H1 (cell line): Measurements from ENCODE around the gene KCNE5. TPM values are rescaled to one million over a fixed set of nuclear protein-coding genes. Genes with fewer than 3 reads are reported as not detected.

Experiments used
- CTCF ChIA-PET: fragments of 300-600 bp; sonication (Branson Sonifier 250); formaldehyde crosslinking; loops from one replicate; lab custom pipeline; 2021; ENCODE audit not compliant: partially characterized antibody; lab: Charles Lee
- POLR2A ChIA-PET: fragments of 300-600 bp; sonication (Branson Sonifier 250); formaldehyde crosslinking; loops from one replicate; lab custom pipeline; 2021; ENCODE audit warnings: inconsistent platforms; ENCODE audit not compliant: partially characterized antibody; lab: Charles Lee
- DNase-seq, 2 experiments: peaks; one replicate each; pipeline versions ENCODE4 v3.0.0 to v3.0.0-alpha.2; 2010 to 2022; ENCODE audit warnings: low spot score in 2 of 2, low read depth in 1 of 2, mixed read lengths in 1 of 2
- FAIRE-seq: peaks from 2 replicates; lab custom pipeline; 2011; peaks lifted over from hg19 to GRCh38; lab: Jason Lieb, UNC
- H2AFZ ChIP-seq: 2 replicates; pipeline ENCODE4 v1.8.1; 2012; ENCODE audit warnings: low read length, inconsistent platforms
- H2AK5ac ChIP-seq: 2 replicates; pipeline ENCODE4 v1.6.1; 2013; ENCODE audit warnings: low read depth, low read length
- H2BK120ac ChIP-seq: replicated peaks from 2 replicates; pipeline ENCODE3; 2013; ENCODE audit warnings: low read depth, low read length, inconsistent platforms
- H2BK12ac ChIP-seq: 2 replicates; pipeline ENCODE4 v1.6.1; 2013; ENCODE audit warnings: low read depth, low read length
- H2BK15ac ChIP-seq: 2 replicates; pipeline ENCODE4 v1.6.1; 2013; ENCODE audit warnings: low read length
- H2BK20ac ChIP-seq: 2 replicates; pipeline ENCODE4 v1.6.1; 2013; ENCODE audit warnings: low read length
- H2BK5ac ChIP-seq: 2 replicates; pipeline ENCODE4 v1.6.1; 2013; ENCODE audit warnings: low read depth, low read length
- H3K14ac ChIP-seq: 2 replicates; pipeline ENCODE4 v1.6.1; 2013; ENCODE audit warnings: inconsistent platforms; ENCODE audit not compliant: insufficient read length
- H3K18ac ChIP-seq: 2 replicates; pipeline ENCODE4 v1.6.1; 2013; ENCODE audit warnings: low read length; ENCODE audit errors: extremely low read depth
- H3K23ac ChIP-seq: 2 replicates; pipeline ENCODE4 v1.6.1; 2013; ENCODE audit warnings: inconsistent platforms; ENCODE audit not compliant: insufficient read length
- H3K23me2 ChIP-seq: 2 replicates; pipeline ENCODE4 v1.6.1; 2013; ENCODE audit warnings: low read depth, low read length
- H3K27ac ChIP-seq: 2 replicates; pipeline ENCODE4 v1.6.1; 2011; ENCODE audit warnings: low read depth, low read length, inconsistent platforms
- H3K27me3 ChIP-seq, 4 experiments: replicated peaks in 1 of 4; 1 replicate in 1 of 4; 2 replicates in 3 of 4; pipeline versions ENCODE4 v1.6.1 to v1.8.1; 2011 to 2013; ENCODE audit warnings: low read length in 3 of 4, mild to moderate bottlenecking in 3 of 4, inconsistent platforms in 2 of 4, mixed read lengths in 2 of 4, moderate library complexity in 1 of 4; ENCODE audit not compliant: control insufficient read depth in 3 of 4, insufficient read depth in 3 of 4; ENCODE audit errors: extremely low read depth in 1 of 4
- H3K36me3 ChIP-seq, 4 experiments: 2 replicates each; pipeline versions ENCODE4 v1.6.1 to v1.8.1; 2011 to 2013; ENCODE audit warnings: mild to moderate bottlenecking in 4 of 4, low read length in 3 of 4, moderate library complexity in 2 of 4, control low read depth in 1 of 4, inconsistent platforms in 1 of 4; ENCODE audit not compliant: insufficient read depth in 4 of 4, control insufficient read depth in 2 of 4
- H3K4ac ChIP-seq: replicated peaks from 2 replicates; pipeline ENCODE3; 2013; ENCODE audit warnings: low read length, low read depth, mixed read lengths, inconsistent platforms; ENCODE audit not compliant: insufficient read length
- H3K4me1 ChIP-seq, 4 experiments: replicated peaks in 1 of 4; 1 replicate in 1 of 4; 2 replicates in 3 of 4; pipeline versions ENCODE4 v1.6.1 to v1.8.1; 2011 to 2013; ENCODE audit warnings: low read length in 3 of 4, inconsistent platforms in 2 of 4, mixed read lengths in 1 of 4; ENCODE audit not compliant: insufficient read depth in 4 of 4, control insufficient read depth in 3 of 4
- H3K4me2 ChIP-seq, 2 experiments: 2 replicates each; pipeline versions ENCODE4 v1.6.1 to v1.8.1; 2011 to 2013; ENCODE audit warnings: low read depth in 2 of 2, low read length in 2 of 2, control low read depth in 1 of 2, inconsistent platforms in 1 of 2, mild to moderate bottlenecking in 1 of 2; ENCODE audit not compliant: insufficient read depth in 1 of 2
- H3K4me3 ChIP-seq, 4 experiments: fragments of 200-600, 300-600 bp in 1 of 4; sonication (generic), shearing (Covaris generic), sonication (Bioruptor Twin) in 1 of 4; 2 replicates each; pipeline versions ENCODE4 v1.5.1 to v1.8.1; 2011 to 2016; ENCODE audit warnings: low read length in 4 of 4, low read depth in 3 of 4, control low read depth in 2 of 4, inconsistent platforms in 2 of 4, mild to moderate bottlenecking in 2 of 4, mixed read lengths in 1 of 4, moderate library complexity in 1 of 4; ENCODE audit not compliant: insufficient read depth in 2 of 4; ENCODE audit errors: extremely low read depth in 1 of 4
- H3K56ac ChIP-seq: replicated peaks from 2 replicates; pipeline ENCODE3; 2013; ENCODE audit warnings: low read depth, mild to moderate bottlenecking, mixed read lengths, low read length, inconsistent platforms; ENCODE audit not compliant: insufficient read length
- H3K79me1 ChIP-seq: 2 replicates; pipeline ENCODE4 v1.6.1; 2013; ENCODE audit warnings: low read depth, low read length, control low read depth
- H3K79me2 ChIP-seq, 2 experiments: 2 replicates each; pipeline versions ENCODE4 v1.6.1 to v1.8.1; 2012 to 2013; ENCODE audit warnings: low read length in 2 of 2, mild to moderate bottlenecking in 2 of 2, inconsistent platforms in 1 of 2; ENCODE audit not compliant: insufficient read depth in 2 of 2, control insufficient read depth in 1 of 2
- H3K9ac ChIP-seq, 4 experiments: replicated peaks in 1 of 4; 1 replicate in 1 of 4; 2 replicates in 3 of 4; pipeline versions ENCODE4 v1.6.1 to v1.8.1; 2011 to 2013; ENCODE audit warnings: low read depth in 3 of 4, low read length in 3 of 4, control low read depth in 2 of 4, mild to moderate bottlenecking in 2 of 4, moderate library complexity in 2 of 4, inconsistent platforms in 1 of 4; ENCODE audit errors: extremely low read depth in 1 of 4
- H3K9me3 ChIP-seq, 2 experiments: 2 replicates each; pipeline versions ENCODE4 v1.6.1 to v1.8.1; 2012 to 2013; ENCODE audit warnings: mild to moderate bottlenecking in 2 of 2, moderate library complexity in 2 of 2, control low read depth in 1 of 2, inconsistent platforms in 1 of 2, low read depth in 1 of 2, low read length in 1 of 2, mixed read lengths in 1 of 2; ENCODE audit not compliant: insufficient read depth in 2 of 2
- H4K20me1 ChIP-seq, 2 experiments: replicated peaks in 1 of 2; 2 replicates each; pipeline versions ENCODE3 to v1.8.1; 2011 to 2013; ENCODE audit warnings: inconsistent platforms in 2 of 2, low read length in 2 of 2, mild to moderate bottlenecking in 1 of 2; ENCODE audit not compliant: insufficient read depth in 2 of 2, control insufficient read depth in 1 of 2
- H4K5ac ChIP-seq: 2 replicates; pipeline ENCODE4 v1.6.1; 2013; ENCODE audit warnings: low read length, low read depth, mixed read lengths, inconsistent platforms; ENCODE audit not compliant: insufficient read length
- H4K8ac ChIP-seq: 2 replicates; pipeline ENCODE4 v1.8.0; 2013; ENCODE audit warnings: mild to moderate bottlenecking, moderate library complexity, low read length, inconsistent platforms; ENCODE audit not compliant: insufficient read depth; ENCODE audit errors: extremely low read depth
- H4K91ac ChIP-seq: replicated peaks from 2 replicates; pipeline ENCODE3; 2013; ENCODE audit warnings: low read length, mixed read lengths, inconsistent platforms; ENCODE audit not compliant: insufficient read length
- BRCA1 ChIP-seq: IDR thresholded peaks from 2 replicates; pipeline ENCODE4 v1.6.1; 2012; ENCODE audit warnings: low read depth, low read length, improper control_type of control experiment
- JUND ChIP-seq: IDR thresholded peaks from 2 replicates; pipeline ENCODE4 v1.6.1; 2011; ENCODE audit warnings: mild to moderate bottlenecking, improper control_type of control experiment, low read length
- KDM5A ChIP-seq: fragments of 200-600 bp; IDR thresholded peaks from 2 replicates; pipeline ENCODE4 v1.7.1; 2012; ENCODE audit warnings: mild to moderate bottlenecking, low read length, inconsistent platforms, mixed read lengths
- MAFK ChIP-seq: IDR thresholded peaks from 2 replicates; pipeline ENCODE4 v1.6.1; 2012; ENCODE audit warnings: low read depth, mild to moderate bottlenecking, improper control_type of control experiment, low read length
- NANOG ChIP-seq: IDR thresholded peaks from 2 replicates; pipeline ENCODE4 v1.6.1; 2011; ENCODE audit warnings: low read length, low read depth, mild to moderate bottlenecking, inconsistent platforms; ENCODE audit not compliant: insufficient read depth, poor library complexity, severe bottlenecking
- PHF8 ChIP-seq: fragments of 200-600 bp; sonication (generic); conservative IDR thresholded peaks from 2 replicates; pipeline ENCODE4 v1.7.1; 2012; ENCODE audit warnings: low read depth, mild to moderate bottlenecking, inconsistent platforms, low read length, moderate library complexity
- RBBP5 ChIP-seq: IDR thresholded peaks from 2 replicates; pipeline ENCODE4 v1.7.1; 2012; ENCODE audit warnings: low read depth, mild to moderate bottlenecking, inconsistent platforms, low read length, moderate library complexity, borderline replicate concordance
- SAP30 ChIP-seq: fragments of 300-600 bp; sonication (generic); IDR thresholded peaks from 2 replicates; pipeline ENCODE4 v1.7.1; 2012; ENCODE audit warnings: low read length, moderate library complexity, mild to moderate bottlenecking, inconsistent platforms; ENCODE audit not compliant: insufficient read depth, insufficient replicate concordance
- TAF7 ChIP-seq: optimal IDR thresholded peaks from 2 replicates; pipeline ENCODE3; 2011; ENCODE audit warnings: low read depth, mild to moderate bottlenecking, inconsistent platforms, low read length, moderate library complexity, borderline replicate concordance
- WGBS, 2 experiments: shearing (Covaris generic) in 1 of 2; methylation state at CpG; one replicate each; pipeline versions ENCODE4 v1.1.6 to v1.1.7; 2013 to 2015; ENCODE audit warnings: low lambda C conversion rate in 2 of 2, mixed read lengths in 2 of 2, inconsistent platforms in 1 of 2, low coverage in 1 of 2, missing lambda C conversion rate in 1 of 2; ENCODE audit not compliant: insufficient replicate concordance in 2 of 2, insufficient coverage in 1 of 2, insufficient read length in 1 of 2; ENCODE audit errors: extremely low coverage in 1 of 2, missing lambda C conversion rate in 1 of 2; 5-methylcytosine and 5-hydroxymethylcytosine counted together
- polyA plus RNA-seq, 7 experiments: library from polyadenylated mRNA; depleted of rRNA in 3 of 7; stranded (reverse) in 5 of 7; unstranded in 2 of 7; fragments of >200 nt in 5 of 7; fragments of 200-250 nt in 2 of 7; gene quantifications; 1 replicate in 5 of 7; 2 replicates in 1 of 7; 4 replicates in 1 of 7; pipeline versions ENCODE4 v1.2.1 to v1.2.3, GENCODE V29; 2011 to 2013; ENCODE audit warnings: missing spikeins in 2 of 7, mixed read lengths in 2 of 7
- total RNA-seq: library from RNA; stranded (reverse); fragmentation: NEBNext Ultra II Directional; extraction: Animal tissue kit (Norgen Biotek cat#: 25700); gene quantifications from 2 replicates; pipeline ENCODE4 v1.2.1, GENCODE V29; 2021
- TF ChIP-seq, protein P1 (sequence below): IDR thresholded peaks from 2 replicates; pipeline ENCODE4 v1.6.1; 2012; ENCODE audit warnings: low read length, inconsistent platforms
- TF ChIP-seq, protein P2 (sequence below): IDR thresholded peaks from 2 replicates; pipeline ENCODE4 v1.6.1; 2011; ENCODE audit warnings: low read depth, mild to moderate bottlenecking, low read length; ENCODE audit not compliant: insufficient read depth

The KCNE5 gene
- total and polyA plus RNA-seq, 2 of the 8 experiments (the other 6 are each of a cell fraction or from before 2014, with no cell fraction given) = 3.6 to 5.9 TPM

DNA sequence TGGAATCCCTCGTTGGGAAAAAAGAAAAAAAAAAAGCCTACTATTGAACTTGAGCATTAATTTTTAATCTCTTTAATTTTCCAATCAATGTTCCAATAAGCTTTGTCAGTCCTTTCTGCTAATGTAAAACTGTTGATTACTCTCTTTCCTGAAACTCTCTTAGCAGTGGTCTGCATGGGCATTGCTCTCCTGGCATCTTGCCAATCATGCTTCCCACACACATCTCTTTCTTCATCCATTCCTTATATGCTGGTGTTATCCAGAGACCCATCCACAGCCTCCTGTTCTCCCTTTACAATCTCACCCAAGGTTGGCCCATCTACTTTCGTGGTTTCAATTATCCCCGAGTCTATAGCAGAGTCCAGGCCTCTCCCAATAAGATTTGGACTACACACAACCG, 31.8 kb upstream of the KCNE5 start:
- Histone ChIP-seq H3K4me1 (no peaks in the 10 kb centered on the region), H3K14ac (no peak overlapping the region), H2AFZ (no peak overlapping the region), H3K23ac (no peak overlapping the region), H3K56ac (no peak overlapping the region), H3K4me2 (no peak overlapping the region), H3K79me2 (no peaks in the 10 kb centered on the region), H3K23me2 (no peaks in the 10 kb centered on the region), H2AK5ac (no peak overlapping the region), H2BK5ac (no peak overlapping the region), H3K9ac (no peak overlapping the region), H4K8ac (no peak overlapping the region), H3K27me3 (no peaks in the 10 kb centered on the region), H4K91ac (no peak overlapping the region), H3K18ac (no peak overlapping the region), H4K5ac (no peak overlapping the region), H3K4me3 (no peak overlapping the region), H3K9me3 (no peaks in the 10 kb centered on the region), H2BK120ac (no peak overlapping the region), H2BK15ac (no peak overlapping the region), H3K79me1 (no peaks in the 10 kb centered on the region), H2BK12ac (no peak overlapping the region), H4K20me1 (no peaks in the 10 kb centered on the region), H3K4ac (no peak overlapping the region), H3K27ac (no peak overlapping the region), H2BK20ac (no peak overlapping the region), H3K36me3 (peaks cover 0 to 5% (median 3%) of the 10 kb centered on the region in 4 experiments; a peak in 4 of 8 replicates)
- POLR2A ChIA-PET = no interaction called here
- no peak for FAIRE-seq
- WGBS, 2 experiments = 88% methylated on average over 4 of the region's 4 CpGs; no CpG with 5 or more reads in 1 of the 2 experiments
- DNase-seq = no peak
- CTCF ChIA-PET = interaction anchor here (0.6 kb wide), 1 partner anchor 121 kb away, joined by 5 read pairs; no protein-coding TSS in a partner anchor
- TF ChIP-seq NANOG (no peak), KDM5A (no peak), PHF8 (no peak), TAF7 (no peak), SAP30 (no peak), JUND (no peak), BRCA1 (no peak), MAFK (no peak), RBBP5 (no peak)
- TF ChIP-seq, protein P1, sequence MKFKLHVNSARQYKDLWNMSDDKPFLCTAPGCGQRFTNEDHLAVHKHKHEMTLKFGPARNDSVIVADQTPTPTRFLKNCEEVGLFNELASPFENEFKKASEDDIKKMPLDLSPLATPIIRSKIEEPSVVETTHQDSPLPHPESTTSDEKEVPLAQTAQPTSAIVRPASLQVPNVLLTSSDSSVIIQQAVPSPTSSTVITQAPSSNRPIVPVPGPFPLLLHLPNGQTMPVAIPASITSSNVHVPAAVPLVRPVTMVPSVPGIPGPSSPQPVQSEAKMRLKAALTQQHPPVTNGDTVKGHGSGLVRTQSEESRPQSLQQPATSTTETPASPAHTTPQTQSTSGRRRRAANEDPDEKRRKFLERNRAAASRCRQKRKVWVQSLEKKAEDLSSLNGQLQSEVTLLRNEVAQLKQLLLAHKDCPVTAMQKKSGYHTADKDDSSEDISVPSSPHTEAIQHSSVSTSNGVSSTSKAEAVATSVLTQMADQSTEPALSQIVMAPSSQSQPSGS = no peak
- TF ChIP-seq, protein P2, sequence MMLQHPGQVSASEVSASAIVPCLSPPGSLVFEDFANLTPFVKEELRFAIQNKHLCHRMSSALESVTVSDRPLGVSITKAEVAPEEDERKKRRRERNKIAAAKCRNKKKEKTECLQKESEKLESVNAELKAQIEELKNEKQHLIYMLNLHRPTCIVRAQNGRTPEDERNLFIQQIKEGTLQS = no peak
